Stomach (tissue), 9 donors: ENCODE data around the gene PMEPA1. TPM values are rescaled to one million over a fixed set of nuclear protein-coding genes. Genes with fewer than 3 reads are reported as not detected.

ENCODE experiments used
- DNase-seq, 2 donors: peaks; one replicate each; pipeline versions ENCODE4 v3.0.0 to v3.0.0-alpha.2; 2013 to 2019
- H3K27ac ChIP-seq, 5 donors: fragments of 200-600 bp in 4 of 5; sonication (generic) in 4 of 5; one replicate each; pipeline ENCODE4 v1.5.1; 2013 to 2019; ENCODE audit warnings: mild to moderate bottlenecking in 1 of 5, moderate library complexity in 1 of 5
- H3K27me3 ChIP-seq, 3 donors: fragments of 200-600 bp; sonication (generic); one replicate each; pipeline ENCODE4 v1.5.1; 2017 to 2019; ENCODE audit warnings: mixed run types in 1 of 3
- H3K36me3 ChIP-seq, 4 donors: fragments of 200-600 bp; sonication (generic); 1 replicate in 3 of 4; 2 replicates in 1 of 4; pipeline ENCODE4 v1.5.1; 2016 to 2019
- H3K4me1 ChIP-seq, 4 donors: fragments of 200-600 bp; sonication (generic); one replicate each; pipeline ENCODE4 v1.5.1; 2016 to 2019
- H3K4me3 ChIP-seq, 4 donors: fragments of 200-600 bp; sonication (generic) in 3 of 4; one replicate each; pipeline ENCODE4 v1.5.1; 2016 to 2019; ENCODE audit warnings: mild to moderate bottlenecking in 1 of 4
- H3K9me3 ChIP-seq, 4 donors: fragments of 200-600 bp; sonication (generic); one replicate each; pipeline ENCODE4 v1.5.1; 2016 to 2019
- EP300 ChIP-seq: sonication (generic); formaldehyde crosslinking; IDR thresholded peaks from one replicate; pipeline ENCODE4 v1.6.1; 2017; ENCODE audit warnings: antibody characterized with exemption
- POLR2A ChIP-seq, 4 donors: fragments of 450-650 bp; IDR thresholded peaks; one replicate each; pipeline ENCODE4 v1.6.1; 2016; ENCODE audit warnings: antibody characterized with exemption in 4 of 4, control low read depth in 2 of 4, mild to moderate bottlenecking in 1 of 4, moderate library complexity in 1 of 4
- POLR2AphosphoS5 ChIP-seq, 3 donors: sonication (generic); formaldehyde crosslinking; IDR thresholded peaks; one replicate each; pipeline ENCODE4 v1.6.1; 2016; ENCODE audit warnings: antibody characterized with exemption in 3 of 3
- WGBS, 5 donors: extraction: QIAGEN DNeasy Blood & Tissue Kit in 3 of 5; methylation state at CpG; one replicate each; pipeline versions ENCODE4 v1.1.5 to v1.1.7; 2013 to 2018; 5-methylcytosine and 5-hydroxymethylcytosine counted together
- intact Hi-C: fragments of 100-400 bp; cut with DNase I; formaldehyde crosslinking; loops from one replicate; pipeline ENCODE4 v1.15.1; 2023; ENCODE audit warnings: low total_unique reads
- polyA plus RNA-seq, 3 donors: library from polyadenylated mRNA; stranded (reverse); fragments of 200-250 nt; gene quantifications; one replicate each; pipeline ENCODE4 v1.2.3, GENCODE V29; 2013
- total RNA-seq, 5 donors: library from RNA; depleted of rRNA; stranded (reverse); fragments of >200 nt; gene quantifications; one replicate each; pipeline versions ENCODE4 v1.1.0 to v1.2.3, GENCODE V29; 2014 to 2016
- TF ChIP-seq, protein P1 (sequence below), 7 experiments: fragments of 450-650 bp in 4 of 7; fragments of 200-600 bp in 3 of 7; sonication (generic) in 3 of 7; IDR thresholded peaks; one replicate each; pipeline ENCODE4 v1.5.1; 2016 to 2019; ENCODE audit warnings: antibody characterized with exemption in 7 of 7, control low read depth in 2 of 7, mild to moderate bottlenecking in 1 of 7
- donor health status: healthy with polysubstance abuse.
- donor health status: Bipolar disorder and iron deficiency.
- donor health status: healthy.

PMEPA1 gene
- total and polyA plus RNA-seq, 8 donors = 5.3 to 17.2 (median 8.0) TPM; not detected in 1

DNA sequence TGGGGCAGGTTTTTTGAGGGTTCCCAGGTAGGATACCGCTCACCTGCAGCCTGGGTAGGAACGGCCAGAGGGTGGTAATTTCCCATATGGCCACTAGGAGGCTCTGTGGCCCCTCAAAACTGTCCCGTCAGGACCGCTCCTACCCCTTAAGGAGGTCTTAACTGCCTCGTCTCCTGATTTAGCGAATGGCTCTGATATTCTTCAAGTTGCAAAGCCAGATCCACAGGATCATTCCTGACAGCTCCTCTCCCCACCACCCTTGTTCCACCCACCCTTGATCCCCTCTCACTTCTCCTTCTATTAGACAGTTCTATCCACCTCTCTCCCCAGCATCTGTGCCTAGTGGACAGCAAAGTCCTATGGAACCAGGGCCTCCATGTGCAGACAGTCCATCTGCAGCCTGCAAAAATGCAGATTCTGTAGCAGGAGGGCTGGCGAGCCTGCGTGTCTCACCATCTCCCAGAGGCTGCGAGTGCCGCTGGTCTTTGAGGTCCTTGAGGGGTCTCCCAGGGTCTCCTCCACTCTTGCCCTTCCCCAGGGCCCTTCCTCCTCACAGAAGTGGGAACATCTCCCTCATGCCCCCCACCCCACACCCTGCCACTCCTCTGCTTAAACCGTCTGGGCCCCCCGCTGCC, 55.3 kb downstream of the PMEPA1 start:
- no peak for TF ChIP-seq EP300
- TF ChIP-seq, protein P1, sequence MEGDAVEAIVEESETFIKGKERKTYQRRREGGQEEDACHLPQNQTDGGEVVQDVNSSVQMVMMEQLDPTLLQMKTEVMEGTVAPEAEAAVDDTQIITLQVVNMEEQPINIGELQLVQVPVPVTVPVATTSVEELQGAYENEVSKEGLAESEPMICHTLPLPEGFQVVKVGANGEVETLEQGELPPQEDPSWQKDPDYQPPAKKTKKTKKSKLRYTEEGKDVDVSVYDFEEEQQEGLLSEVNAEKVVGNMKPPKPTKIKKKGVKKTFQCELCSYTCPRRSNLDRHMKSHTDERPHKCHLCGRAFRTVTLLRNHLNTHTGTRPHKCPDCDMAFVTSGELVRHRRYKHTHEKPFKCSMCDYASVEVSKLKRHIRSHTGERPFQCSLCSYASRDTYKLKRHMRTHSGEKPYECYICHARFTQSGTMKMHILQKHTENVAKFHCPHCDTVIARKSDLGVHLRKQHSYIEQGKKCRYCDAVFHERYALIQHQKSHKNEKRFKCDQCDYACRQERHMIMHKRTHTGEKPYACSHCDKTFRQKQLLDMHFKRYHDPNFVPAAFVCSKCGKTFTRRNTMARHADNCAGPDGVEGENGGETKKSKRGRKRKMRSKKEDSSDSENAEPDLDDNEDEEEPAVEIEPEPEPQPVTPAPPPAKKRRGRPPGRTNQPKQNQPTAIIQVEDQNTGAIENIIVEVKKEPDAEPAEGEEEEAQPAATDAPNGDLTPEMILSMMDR (IDR thresholded peaks at IDR 0.05) = peak in 5 of 7 experiments; percentile 88 to 95 (median 89)
- no peak overlapping the region for H3K27ac ChIP-seq
- no peak overlapping the region for H3K4me3 ChIP-seq
- DNase-seq = peak; percentile 58 to 85
- H3K9me3 ChIP-seq = no peaks in the 10 kb centered on the region
- intact Hi-C loops = loop anchor here (5.0 kb wide), 1 partner anchor 523 kb away; no protein-coding TSS in a partner anchor
- H3K27me3 ChIP-seq = no peaks in the 10 kb centered on the region
- H3K36me3 ChIP-seq = peaks cover 19 to 73% (median 61%) of the 10 kb centered on the region in 4 donors
- peaks cover 0 to 20% (median 14%) of the 10 kb centered on the region in 4 donors for H3K4me1 ChIP-seq
- 41 to 46% (median 45%) methylated on average over 12 of the region's 12 CpGs for WGBS, 5 donors

DNA sequence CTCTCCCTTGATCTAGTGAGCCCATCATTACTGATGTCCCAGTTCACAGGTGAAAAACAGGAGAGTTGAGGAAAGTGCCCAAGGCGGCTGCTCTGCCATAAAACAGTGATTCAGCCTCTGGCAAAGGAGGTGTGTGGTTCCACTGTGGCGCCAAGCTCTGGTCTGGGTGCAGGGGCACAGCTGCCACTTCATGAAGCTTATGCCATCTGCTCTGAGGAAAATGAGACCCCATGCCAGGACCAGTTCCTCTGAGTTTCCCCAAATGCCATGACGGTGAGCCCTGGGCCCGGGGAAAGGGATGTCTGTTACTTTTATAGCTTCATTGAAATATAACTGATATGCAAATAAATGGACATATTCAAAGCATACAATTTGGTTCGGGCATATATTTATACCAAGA, 55.9 kb downstream of the PMEPA1 start:
- DNase-seq = no peak
- intact Hi-C loops = loop anchor here (5.0 kb wide), 1 partner anchor 523 kb away; no protein-coding TSS in a partner anchor

DNA sequence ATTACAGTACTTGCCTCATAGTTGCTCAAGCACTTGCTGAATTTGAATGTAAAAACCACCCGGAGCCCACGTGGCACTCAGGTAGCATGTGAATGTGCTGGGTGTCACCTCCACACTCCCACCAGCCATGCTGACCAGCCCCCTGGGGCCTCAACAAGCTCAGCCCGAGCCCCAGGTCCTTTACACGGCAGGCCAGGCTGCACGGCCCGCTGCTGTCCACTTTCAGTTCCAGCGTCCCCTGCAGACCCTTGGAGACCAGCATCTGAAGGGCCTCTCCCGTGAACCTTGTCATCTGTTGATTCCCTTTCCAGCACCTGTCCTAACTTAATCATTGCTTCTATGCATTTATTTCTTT, 56.3 kb downstream of the PMEPA1 start:
- H3K27ac ChIP-seq = no peak overlapping the region
- H3K27me3 ChIP-seq = no peaks in the 10 kb centered on the region
- TF ChIP-seq, protein P1 (IDR thresholded peaks at IDR 0.05) = no peak
- TF ChIP-seq EP300 (no peak), POLR2AphosphoS5 (IDR thresholded peaks at IDR 0.05) (no peak), POLR2A (IDR thresholded peaks at IDR 0.05) (no peak)
- H3K9me3 ChIP-seq = no peaks in the 10 kb centered on the region
- H3K4me1 ChIP-seq = peaks cover 0 to 20% (median 12%) of the 10 kb centered on the region in 4 donors
- peaks cover 19 to 68% (median 52%) of the 10 kb centered on the region in 4 donors for H3K36me3 ChIP-seq
- intact Hi-C loops = loop anchor here (5.0 kb wide), 1 partner anchor 524 kb away; no protein-coding TSS in a partner anchor
- H3K4me3 ChIP-seq = no peak overlapping the region
- WGBS, 5 donors = 84 to 95% (median 90%) methylated on average over 7 to 8 of the region's 8 CpGs
- DNase-seq = peak in 1 of 2 donors; percentile 3

More for the DNA sequence above, 55.9 kb downstream of the PMEPA1 start:
- 59 to 68% (median 65%) methylated on average over 5 of the region's 5 CpGs for WGBS, 5 donors
- Histone ChIP-seq H3K4me3 (no peak overlapping the region), H3K27ac (no peak overlapping the region), H3K9me3 (no peaks in the 10 kb centered on the region), H3K4me1 (peaks cover 0 to 20% (median 14%) of the 10 kb centered on the region in 4 donors), H3K27me3 (no peaks in the 10 kb centered on the region), H3K36me3 (peaks cover 19 to 72% (median 56%) of the 10 kb centered on the region in 4 donors)
- TF ChIP-seq POLR2AphosphoS5 (IDR thresholded peaks at IDR 0.05) = no peak
- TF ChIP-seq POLR2A (IDR thresholded peaks at IDR 0.05) = no peak
- TF ChIP-seq, protein P1 (IDR thresholded peaks at IDR 0.05) = no peak
- TF ChIP-seq EP300 = no peak

DNA sequence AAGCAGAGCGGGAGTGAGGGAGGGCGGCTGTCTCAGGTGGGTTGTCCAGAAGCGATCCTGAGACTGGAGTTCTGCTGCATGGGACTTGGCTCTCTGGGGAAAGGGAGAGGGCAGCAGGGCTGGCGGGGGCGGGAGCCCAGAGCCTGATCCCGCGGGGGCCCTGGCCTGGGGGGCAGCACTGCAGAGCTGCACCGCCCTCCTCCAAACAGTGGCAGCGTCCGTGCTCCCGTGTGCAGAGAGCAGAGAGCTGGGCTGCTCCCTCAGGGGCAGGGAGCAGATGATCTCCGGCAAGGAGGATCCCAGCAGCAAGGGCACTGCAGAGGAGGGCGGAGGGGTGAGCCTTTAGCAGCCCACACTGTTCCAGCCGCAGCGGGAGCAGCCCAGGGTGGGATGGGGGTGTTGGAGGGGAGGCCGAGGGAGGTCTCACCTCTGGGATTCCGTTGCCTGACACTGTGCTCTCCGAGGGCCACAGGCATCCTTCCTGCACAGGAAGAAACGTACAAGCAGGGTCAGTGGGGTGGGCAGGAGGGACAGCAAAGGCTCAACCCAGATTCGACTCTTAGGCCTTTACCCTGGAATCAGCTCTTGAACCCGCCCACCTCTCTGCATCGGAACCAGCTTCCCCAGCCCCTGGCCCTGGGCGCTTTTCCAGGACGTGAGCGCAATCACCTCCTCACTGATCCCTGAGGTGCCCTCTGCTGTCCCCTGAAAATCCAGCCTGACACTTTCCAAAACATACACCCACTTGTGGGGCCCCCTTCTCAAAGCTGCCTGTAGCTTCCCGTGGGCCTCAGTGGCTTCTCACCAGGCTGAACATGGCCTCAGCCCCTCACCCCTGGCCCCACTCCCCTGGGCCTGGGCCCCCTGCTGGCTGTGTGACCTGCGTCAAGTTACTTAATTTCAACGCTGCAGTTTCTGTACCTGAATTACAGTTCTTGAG, 56.9 kb downstream of the PMEPA1 start:
- Histone ChIP-seq H3K27me3 (no peaks in the 10 kb centered on the region), H3K9me3 (no peaks in the 10 kb centered on the region), H3K27ac (no peak overlapping the region), H3K4me1 (peaks cover 0 to 15% (median 7%) of the 10 kb centered on the region in 4 donors), H3K36me3 (peaks cover 19 to 62% (median 46%) of the 10 kb centered on the region in 4 donors), H3K4me3 (no peak overlapping the region)
- peak; percentile 6 to 22 for DNase-seq
- WGBS, 5 donors = 82 to 89% (median 87%) methylated on average over 25 to 28 of the region's 28 CpGs
- TF ChIP-seq, protein P1 (IDR thresholded peaks at IDR 0.05) = no peak
- TF ChIP-seq EP300 (no peak), POLR2AphosphoS5 (IDR thresholded peaks at IDR 0.05) (no peak), POLR2A (IDR thresholded peaks at IDR 0.05) (no peak)
- intact Hi-C loops = loop anchor here (5.0 kb wide), 1 partner anchor 524 kb away; no protein-coding TSS in a partner anchor
